T-helper 1 cell (primary cell): ENCODE measurements around the gene NCMAP.
"Not testable (repeated sequence)": the region's sequence is repeated elsewhere in the genome, so short reads cannot be mapped to it uniquely, and the experiment has no call there.

ENCODE experiments used
- DNase-seq, 5 donors: peaks; one replicate each; pipeline ENCODE4 v3.0.0-alpha.2; 2012 to 2020

Gene NCMAP

DNA sequence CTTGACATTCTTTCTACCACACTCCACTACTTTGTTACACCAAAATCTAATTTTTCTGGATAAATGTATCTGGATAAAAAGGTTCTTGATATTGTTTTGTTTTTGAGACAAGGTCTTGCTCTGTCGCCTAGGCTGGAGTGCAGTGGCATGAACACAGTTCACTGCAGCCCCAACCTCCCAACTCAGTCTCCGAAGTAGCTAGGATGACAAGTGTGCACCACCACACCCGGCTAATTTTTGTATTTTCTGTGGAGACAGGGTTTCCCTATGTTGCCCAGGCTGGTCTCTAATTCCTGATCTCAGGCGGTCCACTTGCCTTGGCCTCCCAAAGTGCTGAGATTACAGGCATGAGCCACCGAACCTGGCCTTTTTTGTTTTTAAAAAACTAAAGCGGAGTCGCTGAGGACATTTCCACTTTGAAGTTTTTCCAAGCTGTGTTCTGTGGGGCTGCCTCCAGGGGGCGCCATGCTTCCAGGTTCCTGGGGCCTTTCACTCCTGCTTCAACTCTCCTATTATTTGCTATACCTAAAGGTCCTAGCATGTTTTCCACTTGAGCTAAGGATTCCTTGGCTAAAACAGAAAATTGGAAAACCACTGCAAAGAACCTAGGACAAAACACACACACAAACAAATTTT lies 14.1 kb upstream of the NCMAP start:
- DNase-seq: peak in 1 of 5 donors; percentile 19

DNA sequence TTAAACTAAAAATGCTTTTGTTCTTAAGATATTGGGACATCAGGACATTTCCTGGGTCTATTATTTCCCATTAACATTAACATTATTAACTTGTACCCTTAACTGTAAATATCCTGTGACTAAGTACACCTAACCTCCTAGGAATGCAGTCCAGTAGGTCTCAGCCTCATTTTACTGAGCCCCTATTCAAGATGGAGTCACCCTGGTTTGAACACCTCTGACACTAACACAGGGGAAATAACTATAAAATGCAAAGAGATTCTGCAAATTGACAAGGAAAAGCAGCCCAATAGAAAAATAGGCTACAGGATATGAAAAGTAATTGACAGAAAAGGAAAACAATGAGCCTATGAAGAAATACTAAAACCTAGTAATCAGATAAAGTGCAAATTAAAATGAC lies 11.6 kb upstream of the NCMAP start:
- no peak for DNase-seq

DNA sequence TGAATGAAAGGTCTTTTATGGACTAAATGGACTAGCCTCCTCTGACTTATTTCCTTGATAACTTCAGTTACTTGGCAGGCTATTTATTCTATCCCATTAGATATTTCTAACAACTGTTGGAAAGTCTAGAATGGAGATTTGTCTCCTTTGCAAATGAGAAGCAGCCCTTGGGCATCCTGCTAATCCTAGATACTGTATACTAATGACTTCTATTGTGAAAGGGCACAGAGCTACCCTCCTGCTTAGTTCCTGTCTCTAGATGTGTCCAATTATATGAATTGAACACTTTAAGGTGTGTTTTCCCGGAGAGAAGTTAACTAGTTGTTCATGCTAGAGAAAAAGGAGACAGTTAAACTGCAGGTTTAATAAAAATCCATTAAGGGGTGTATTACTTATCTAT lies 10.2 kb upstream of the NCMAP start:
- no peak for DNase-seq

DNA sequence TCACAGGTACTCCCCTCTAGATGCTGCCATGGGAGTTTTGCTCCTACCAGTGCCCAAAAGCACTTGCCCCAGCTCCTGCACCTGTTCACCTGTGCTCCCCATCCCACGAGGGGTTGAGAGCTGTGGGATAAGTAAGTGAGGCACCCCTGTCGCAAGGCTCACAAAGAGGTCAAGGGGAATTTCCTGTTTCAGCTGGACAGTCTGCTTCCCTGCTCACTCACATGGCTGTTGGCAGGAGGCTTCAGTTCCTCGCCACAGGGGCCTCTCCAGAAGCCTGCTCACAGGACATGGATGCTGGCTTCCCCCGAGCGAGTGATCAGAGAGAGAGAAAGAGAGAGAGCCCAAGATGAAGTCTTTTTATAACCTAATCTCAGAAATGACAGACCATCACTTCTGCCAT lies 8.7 kb upstream of the NCMAP start:
- DNase-seq: no peak

DNA sequence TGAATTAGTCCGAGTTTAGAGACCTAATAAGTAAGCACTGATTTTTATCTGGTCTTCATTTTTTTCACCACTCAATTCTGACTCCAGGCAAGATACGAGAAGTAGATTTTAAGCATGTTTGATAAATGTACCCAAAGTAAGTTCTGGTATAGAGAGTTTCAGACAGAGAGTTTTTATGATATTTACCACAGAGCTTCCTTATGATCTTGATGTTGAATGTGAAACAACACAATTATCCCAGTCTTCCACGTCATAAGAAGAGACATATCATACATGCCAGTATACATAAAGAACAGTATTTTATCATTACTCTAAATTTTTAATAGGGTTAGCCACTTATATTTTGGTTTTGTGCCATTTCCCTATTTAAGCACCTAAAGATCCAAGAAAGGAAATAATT lies 7.8 kb upstream of the NCMAP start:
- no peak for DNase-seq

DNA sequence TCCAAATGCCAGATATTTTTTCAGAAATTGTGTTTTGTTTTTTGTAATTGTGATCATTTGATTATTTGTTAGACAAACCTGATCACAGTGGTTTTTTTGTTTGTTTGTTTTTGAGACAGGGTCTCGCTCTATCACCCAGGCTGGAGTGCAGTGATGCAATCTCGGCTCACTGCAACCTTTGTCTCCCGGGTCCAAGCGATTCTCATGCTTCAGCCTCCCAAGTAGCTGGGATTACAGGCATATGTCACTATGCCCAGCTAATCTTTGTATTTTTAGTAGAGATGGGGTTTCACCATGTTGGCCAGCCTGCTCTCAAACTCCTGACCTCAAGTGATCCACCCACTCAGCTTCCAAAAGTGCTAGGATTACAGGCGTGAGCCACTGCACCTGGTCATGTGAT lies 6.7 kb upstream of the NCMAP start:
- not testable (repeated sequence) for DNase-seq

DNA sequence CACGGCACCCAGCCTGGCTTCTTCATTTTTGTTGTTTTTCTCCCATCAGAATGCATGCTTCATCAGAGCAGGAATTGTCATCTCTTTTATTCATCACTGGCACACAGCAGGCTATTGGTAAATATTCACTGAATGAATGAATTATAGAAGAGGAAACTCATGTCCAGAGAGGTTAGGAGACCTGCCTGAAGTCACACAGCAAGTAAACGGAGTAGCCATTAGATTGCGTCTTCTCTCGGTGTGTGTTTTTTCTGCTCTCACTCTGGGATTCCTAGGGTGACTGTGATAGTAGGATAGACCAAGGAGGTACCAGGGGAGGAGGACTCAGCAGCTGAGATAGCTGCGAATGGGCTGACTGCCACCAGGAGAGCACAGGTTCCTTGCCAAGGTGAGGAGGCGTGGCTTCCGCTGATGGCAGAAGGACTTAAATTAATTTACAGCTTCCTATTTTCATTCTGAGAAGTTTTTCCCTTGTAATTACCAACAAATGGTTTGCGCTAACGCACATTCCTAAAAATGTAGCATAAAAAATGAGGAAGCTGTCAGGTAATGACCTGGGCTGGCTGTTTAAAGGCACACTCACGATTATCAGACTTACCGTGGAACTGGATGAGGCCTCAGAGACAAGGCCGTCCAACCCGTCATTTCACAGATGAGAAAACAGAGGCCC lies 4.5 kb upstream of the NCMAP start:
- no peak for DNase-seq

DNA sequence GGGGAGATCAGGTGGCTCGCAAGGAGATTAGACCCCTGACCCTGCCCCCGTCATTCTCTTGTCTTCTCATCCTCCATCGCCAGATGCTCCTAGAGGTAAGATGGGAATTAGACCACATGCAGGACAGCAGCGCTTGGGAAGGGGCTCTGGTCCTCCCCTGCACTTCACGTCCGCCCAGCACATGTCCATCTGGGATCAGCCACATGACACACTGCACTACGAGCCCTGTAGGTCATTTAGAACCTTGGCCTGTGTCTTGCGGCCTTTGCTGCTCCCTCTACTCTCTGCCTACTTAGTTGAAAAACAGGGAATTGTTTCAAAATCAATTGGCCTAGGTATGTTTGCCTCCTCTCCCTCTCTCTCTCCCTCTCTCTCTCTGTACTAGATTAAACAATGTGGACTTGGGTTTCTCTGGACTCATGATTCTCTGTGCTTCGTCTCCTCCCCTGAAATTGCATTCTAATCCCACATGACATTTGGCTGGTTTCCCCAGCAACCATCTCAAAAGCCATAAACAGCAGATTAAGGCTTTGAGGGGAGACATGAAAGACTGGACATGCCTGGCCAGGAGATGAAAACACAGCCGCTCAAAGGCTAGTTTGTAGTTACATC lies 3.8 kb upstream of the NCMAP start:
- DNase-seq: no peak

DNA sequence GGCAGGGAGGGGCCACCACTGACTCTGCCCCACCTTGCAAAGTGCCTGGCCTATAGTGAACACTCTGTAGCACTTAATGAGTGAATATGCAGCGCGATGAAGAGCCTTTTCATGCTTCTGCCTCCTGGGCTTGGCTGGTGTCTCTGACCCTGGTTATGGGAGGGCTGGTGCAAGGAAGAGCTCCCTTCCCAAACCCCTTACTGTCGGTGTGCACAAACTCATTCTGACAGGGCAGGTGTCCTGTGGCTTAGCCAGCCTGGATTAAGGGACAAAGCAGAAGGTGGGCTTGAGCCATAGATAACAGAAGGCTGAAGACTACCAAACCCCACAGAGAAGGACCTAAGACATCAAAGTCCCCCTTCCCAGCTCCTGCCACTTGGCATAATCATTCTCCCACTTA lies 2.0 kb upstream of the NCMAP start:
- no peak for DNase-seq

DNA sequence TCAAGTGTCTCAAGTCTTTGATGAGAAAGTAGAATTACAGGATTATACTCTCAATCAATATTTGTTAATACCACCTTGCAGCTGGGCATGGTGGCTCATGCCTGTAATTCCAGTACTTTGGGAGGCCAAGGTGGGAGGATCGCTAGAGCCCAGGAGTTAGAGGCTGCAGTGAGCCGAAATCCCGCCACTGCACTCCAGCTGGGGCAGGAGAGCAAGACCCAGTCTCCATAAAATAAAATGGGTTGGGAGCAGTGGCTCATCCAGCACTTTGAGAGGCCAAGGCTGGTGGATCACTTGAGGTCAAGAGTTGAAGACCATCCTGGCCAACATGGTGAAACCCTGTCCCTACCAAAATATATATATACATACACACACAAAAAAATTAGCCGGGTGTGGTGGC lies 1.2 kb upstream of the NCMAP start:
- DNase-seq: no peak

DNA sequence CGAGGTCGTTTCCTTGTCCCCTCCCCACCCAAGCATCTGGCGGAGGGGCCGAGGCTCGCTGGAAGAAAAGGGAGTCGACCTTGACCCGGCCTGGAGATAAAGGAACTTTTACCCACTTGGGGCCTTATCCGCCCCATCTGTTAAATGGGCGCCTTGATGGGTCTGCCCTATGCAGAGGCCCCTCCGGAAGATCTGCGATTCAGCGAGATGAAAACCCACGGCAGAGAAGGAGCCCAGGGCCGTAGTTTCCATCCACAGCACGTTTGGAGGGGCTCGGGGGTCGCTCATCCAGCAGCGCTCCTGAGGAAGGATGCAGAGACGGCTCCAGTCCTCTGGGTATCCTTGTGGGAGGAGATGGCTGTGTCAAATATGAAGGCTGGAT lies 518 bp downstream of the NCMAP start:
- no peak for DNase-seq

DNA sequence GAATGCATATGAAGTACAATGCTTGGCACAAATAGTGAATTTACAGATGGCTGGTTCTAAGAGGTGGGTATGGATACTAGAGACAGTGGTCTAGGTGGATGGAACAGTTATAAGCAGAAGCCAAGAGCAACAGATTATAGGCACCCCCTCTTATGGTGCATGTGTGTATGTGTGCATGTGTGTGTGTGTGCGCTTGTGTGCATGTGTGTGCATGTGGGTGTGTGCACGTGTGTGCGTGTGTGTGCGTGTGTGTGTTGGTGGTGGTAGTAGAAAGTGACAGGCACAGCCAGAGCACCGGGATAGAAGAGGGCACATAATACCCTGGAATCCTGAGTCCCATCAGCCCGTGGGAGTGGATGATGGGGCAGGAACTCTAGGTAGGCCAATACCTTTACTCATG lies 1.3 kb downstream of the NCMAP start:
- no peak for DNase-seq

DNA sequence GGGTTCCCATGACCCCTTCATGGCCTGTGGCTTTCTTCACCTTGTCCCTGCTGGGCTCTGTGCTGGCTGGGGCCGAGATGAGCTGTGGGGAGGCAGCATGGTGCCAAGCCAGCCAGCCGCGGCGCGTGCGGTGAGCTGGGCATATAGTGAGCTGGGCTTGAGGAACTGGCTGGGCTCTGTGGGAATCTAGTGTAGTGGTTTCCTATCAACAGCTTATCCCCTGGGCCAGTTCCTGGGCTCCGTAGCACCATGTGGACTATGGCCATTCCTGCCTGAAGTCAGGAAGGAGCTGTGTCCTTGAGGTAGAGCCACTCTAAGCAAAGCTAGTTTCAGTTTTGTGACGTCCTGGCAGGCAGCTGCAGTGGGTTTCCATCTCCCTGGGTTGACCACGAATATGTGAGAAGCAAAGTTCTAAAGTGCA lies 1.8 kb downstream of the NCMAP start:
- DNase-seq: no peak

DNA sequence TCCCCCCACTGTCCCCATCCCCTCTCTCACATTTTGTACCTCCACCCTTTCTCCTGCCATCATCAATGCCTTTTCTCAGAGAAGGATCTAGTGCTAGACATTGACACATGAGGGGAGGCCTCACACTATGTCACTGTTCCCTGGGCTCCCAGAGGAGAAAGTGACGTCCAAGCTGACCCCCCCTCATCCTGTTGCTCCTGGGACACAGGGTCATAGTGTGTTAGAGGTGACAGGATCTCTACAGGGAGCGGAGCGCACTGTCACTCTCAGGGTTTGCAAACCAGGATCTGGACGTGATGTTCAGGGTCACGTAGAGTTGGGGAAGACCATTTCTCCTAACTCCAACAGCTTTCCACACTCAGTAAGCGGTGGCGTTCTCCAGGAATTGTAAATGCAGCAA lies 2.6 kb downstream of the NCMAP start:
- DNase-seq: no peak

DNA sequence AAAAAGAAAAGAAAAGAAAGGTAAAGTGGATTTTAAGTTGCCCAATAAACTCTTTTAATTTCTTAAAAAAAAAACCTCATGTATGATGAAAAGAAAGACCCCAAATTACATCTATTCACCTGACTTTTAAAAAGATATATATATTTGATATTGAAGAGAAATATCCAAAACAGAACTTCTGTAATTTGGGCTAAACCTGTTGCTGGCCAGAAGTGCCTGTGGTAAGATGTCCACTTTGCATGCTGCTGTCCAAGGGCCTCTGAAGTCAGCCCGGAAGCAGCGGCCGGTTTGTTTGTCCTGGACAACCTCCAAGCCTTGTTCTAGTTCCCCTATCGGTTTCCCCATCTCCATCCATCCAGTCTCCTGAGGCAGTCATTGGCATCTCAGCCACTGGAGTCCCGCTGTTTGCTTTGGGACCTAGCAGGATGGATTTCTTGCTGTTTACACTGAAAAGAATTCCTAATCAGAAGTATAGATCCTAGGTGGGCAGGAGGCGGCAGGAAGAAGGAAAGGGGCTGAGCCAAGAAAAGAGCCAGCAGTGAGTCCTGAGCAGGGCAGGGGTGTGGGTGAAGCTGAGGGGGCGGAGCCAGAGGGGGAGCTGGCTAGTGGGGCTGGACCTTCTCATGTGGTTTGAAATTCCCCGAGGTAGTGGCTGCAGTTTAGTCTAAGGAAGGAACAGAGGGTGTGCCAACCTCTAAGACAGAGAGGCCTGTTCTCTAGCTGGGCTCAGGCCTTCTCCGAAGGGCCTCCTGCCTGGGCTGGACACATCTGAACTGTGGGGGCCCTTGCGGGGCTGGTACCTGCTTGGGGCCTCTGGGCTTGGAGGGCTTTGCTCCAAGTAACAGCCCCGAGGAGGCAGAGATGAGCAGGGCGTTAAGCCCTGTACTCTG lies 3.3 kb downstream of the NCMAP start:
- DNase-seq: no peak

DNA sequence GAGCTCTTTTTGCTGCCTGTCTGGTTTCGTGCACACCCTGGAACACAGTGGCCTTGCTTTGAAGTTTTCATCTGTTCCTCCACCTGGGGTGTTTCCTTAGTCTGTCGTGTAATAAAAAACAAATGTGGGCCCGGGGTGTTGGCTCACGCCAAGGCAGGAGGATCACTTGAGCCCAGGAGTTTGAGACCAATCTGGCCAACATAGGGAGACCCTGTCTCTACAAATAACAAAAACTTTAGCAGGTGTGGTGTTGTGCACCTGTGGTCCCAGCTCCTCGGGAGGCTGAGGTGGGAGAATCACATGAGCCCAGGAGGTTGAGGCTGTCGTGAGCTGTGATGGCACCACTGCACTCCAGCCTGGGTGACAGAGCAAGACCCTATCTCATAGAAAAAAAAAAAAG lies 4.5 kb downstream of the NCMAP start:
- no peak for DNase-seq

DNA sequence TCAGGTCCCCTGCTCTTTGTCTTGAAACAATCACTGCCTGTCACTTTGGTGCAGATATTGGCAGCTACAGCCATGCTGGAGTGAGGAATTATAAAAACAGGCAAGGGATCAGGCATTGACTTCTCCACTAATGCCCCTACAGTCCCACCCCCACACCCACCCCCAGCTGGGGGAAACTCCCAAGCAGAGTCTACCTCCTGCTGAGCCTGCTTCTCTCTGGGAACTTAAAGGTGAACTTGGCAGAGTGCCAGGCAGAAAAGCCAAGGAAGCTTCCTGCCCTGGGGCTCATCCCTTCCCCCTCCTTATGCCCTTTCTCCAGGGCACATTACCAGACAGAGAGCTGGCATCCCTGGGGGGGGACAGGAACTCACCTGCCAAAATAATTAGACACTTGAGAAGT lies 6.7 kb downstream of the NCMAP start:
- DNase-seq: no peak

DNA sequence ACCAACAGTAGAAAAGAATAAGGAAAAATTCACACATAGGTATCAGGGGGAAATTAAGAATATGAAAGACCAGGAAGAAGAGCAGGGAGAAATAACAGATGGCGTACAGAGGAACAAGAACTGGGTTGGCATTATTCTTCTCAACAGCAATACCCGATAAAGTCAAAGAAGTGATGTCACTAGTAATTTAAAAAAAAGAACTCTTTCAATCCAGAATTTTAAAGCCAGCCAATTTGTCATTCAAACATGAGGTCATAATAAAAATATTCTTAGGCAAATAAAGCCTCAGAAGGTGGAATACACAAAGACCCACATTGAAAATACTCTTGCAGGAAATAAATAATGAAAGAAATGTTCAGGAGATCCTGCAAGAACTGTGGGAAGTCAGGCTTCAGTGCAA lies 8.8 kb downstream of the NCMAP start:
- no peak for DNase-seq

DNA sequence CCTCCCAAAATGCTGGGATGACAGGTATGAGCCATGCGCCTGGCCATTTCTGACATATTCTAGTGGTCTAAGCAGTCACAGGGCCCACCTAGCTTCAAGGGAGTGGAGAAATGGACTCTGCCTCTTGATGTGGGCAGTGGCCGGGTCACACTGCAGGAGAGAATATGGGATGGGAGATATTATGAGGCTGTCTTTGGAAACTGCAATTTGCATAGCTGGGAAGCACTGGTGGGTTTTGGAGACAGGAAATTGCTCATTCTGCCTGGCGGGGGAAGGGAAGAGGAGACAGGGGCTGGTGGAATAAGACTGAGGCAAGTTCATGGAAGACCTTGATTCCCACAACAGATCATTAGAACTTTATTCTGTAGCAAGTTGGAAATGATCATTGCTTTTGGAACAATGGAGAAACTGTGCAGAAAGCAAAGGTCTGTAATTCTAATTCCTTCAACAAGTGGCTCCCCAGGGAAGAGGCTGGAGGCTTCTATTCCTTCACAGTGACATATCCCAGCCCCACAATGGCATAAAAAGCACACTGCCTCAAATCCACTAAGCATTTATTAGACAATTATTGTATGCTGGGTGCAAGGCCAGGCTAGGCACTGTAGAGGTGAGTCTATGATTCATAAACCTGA lies 10.5 kb downstream of the NCMAP start:
- DNase-seq: no peak

DNA sequence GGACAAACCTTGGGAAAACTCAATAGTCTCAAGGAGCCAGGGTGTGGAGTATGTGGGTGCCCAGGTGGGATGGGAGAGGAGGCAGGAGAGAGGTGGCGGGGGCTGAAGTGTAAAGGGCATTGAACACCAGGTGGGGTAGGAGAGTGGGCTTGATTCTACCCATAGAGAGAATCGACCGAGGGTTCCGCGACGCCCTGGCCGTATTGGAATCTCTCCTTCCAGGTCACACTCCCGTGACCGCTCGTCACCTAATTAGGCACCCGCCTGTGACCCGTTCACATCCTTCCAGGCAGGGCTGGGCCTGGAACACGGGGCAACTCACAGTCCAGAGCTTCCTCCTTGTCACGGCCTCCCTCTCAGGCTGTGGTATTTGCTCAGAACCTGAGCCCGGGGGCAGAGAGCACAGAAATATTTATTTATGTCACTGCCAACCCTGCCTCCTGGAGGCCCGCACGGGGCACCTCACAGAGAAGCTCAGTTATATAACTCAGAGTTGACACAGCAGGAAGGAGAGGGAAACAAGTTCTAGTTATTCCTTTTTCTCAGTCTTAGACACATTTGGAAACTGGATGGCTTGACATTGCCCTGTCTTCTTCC lies 12.0 kb downstream of the NCMAP start:
- DNase-seq: no peak

DNA sequence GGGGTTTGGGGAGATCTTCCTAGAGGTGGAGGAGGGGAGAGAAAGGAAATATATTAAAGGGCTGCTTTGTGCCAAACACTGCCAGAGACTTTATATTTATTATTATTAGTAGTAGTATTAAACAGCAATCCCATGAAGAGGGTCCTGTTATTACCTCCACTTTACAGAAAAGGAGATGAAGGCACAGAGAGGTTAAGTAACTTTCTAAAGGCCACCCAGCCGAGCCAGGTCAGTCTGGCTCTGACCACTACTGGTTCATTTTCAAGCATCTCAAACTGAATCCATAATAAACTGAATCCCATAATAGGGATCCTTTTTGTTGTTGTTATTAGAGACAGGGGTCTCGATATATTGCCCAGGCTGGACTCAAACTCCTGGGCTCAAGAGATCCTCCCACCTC lies 12.6 kb downstream of the NCMAP start:
- DNase-seq: no peak

DNA sequence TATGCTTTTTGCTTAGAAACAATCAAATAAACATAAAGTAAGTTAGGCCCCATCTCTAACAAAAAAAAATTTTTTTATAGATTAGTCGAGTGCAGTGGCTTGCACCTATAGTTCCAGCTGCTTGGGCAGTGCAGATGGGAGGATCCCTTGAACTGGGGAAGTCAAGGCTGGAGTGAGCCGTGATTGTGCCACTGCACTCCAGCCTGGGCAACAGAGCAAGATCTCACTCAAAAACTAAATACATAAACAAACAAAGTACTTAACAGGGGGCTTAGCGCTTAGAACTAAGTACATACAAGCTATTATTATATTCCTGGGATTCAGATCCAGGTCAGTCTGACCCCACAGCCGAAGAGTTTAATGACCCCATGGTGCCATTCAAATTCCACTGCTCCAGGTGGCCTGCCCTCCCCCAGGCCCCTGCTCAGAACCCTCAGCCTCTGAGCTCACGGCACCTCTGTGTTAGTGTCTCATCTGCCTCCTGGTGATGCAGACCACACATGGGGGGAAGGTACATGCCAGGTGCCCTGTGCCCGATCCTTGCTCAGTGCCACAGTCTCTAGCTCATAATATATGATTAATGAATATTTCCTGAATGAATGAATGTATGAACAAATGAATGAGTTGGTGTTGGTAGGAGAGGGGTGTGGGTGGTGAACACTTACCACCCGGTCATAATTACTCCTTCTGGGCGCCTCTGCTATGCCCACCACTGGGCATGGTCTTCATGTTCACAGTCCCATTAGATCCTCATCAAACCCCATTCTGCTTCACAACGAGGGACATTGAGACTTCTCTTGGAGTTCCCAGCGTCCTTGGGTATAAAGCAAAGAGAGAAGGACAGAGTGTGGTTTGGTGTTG lies 14.6 kb downstream of the NCMAP start:
- DNase-seq: no peak
